Smooth muscle cell (in vitro differentiated cells): Measurements from ENCODE around the gene PBX1. TPM values are rescaled to one million over a fixed set of nuclear protein-coding genes. Genes with fewer than 3 reads are reported as not detected.

Source experiments
- DNase-seq: peaks from one replicate; lab custom pipeline; 2025; ENCODE audit not compliant: unreplicated experiment; lab: John Stamatoyannopoulos, UW
- H2AFZ ChIP-seq: fragments of 200-600 bp; sonication (generic); 2 replicates; pipeline ENCODE4 v1.6.0; 2016; ENCODE audit warnings: antibody characterized with exemption, low read depth, mild to moderate bottlenecking
- H3F3A ChIP-seq: fragments of 200-600 bp; sonication (generic); 2 replicates; pipeline ENCODE4 v1.6.0; 2017; ENCODE audit warnings: antibody characterized with exemption, low read depth
- H3K27ac ChIP-seq: fragments of 200-600 bp; sonication (generic); 2 replicates; pipeline ENCODE4 v1.5.1; 2016; ENCODE audit warnings: low read depth, mild to moderate bottlenecking
- H3K27me3 ChIP-seq: fragments of 200-600 bp; sonication (generic); 2 replicates; pipeline ENCODE4 v1.6.1; 2016; ENCODE audit warnings: low read depth, mild to moderate bottlenecking
- H3K36me3 ChIP-seq: fragments of 200-600 bp; sonication (generic); 2 replicates; pipeline ENCODE4 v1.5.1; 2016; ENCODE audit warnings: low read depth
- H3K4me1 ChIP-seq: fragments of 200-600 bp; sonication (generic); 2 replicates; pipeline ENCODE4 v1.5.1; 2016; ENCODE audit warnings: low read depth
- H3K4me2 ChIP-seq: fragments of 200-600 bp; sonication (generic); 2 replicates; pipeline ENCODE4 v1.6.0; 2016; ENCODE audit warnings: mild to moderate bottlenecking
- H3K4me3 ChIP-seq: fragments of 200-600 bp; sonication (generic); 2 replicates; pipeline ENCODE4 v1.5.1; 2016; ENCODE audit warnings: mild to moderate bottlenecking
- H3K79me2 ChIP-seq: fragments of 200-600 bp; sonication (generic); 2 replicates; pipeline ENCODE4 v1.6.0; 2016; ENCODE audit warnings: low read depth, mild to moderate bottlenecking
- H3K9ac ChIP-seq: fragments of 200-600 bp; sonication (generic); 2 replicates; pipeline ENCODE4 v1.6.0; 2016; ENCODE audit warnings: low read depth
- H3K9me3 ChIP-seq: fragments of 200-600 bp; sonication (generic); replicated peaks from 2 replicates; pipeline ENCODE4 v1.5.1; 2016; ENCODE audit warnings: low read depth
- H4K20me1 ChIP-seq: fragments of 200-600 bp; sonication (generic); 2 replicates; pipeline ENCODE4 v1.6.0; 2016; ENCODE audit warnings: low read depth
- WGBS: methylation state at CpG from one replicate; pipeline ENCODE4 v1.1.7; 2016; ENCODE audit warnings: low lambda C conversion rate; 5-methylcytosine and 5-hydroxymethylcytosine counted together
- polyA plus RNA-seq: library from polyadenylated mRNA; unstranded; fragments of >200 nt; fragmentation: Nextera tagmentation; extraction: Ambion mirVana; gene quantifications from 2 replicates; pipeline ENCODE4 v1.2.1, GENCODE V29; 2016
- total RNA-seq: library from RNA; depleted of rRNA; stranded (reverse); fragments of >200 nt; gene quantifications from 2 replicates; pipeline ENCODE4 v1.2.3, GENCODE V29; 2014
- TF ChIP-seq, protein P1 (sequence below): fragments of 200-600 bp; sonication (generic); IDR thresholded peaks from 2 replicates; pipeline ENCODE4 v1.5.1; 2017; ENCODE audit warnings: borderline replicate concordance, mild to moderate bottlenecking, antibody characterized with exemption; ENCODE audit not compliant: insufficient read depth, poor library complexity, severe bottlenecking

The PBX1 gene
- total and polyA plus RNA-seq, 2 experiments from 2014 or later = 8.1 to 70.8 TPM

DNA sequence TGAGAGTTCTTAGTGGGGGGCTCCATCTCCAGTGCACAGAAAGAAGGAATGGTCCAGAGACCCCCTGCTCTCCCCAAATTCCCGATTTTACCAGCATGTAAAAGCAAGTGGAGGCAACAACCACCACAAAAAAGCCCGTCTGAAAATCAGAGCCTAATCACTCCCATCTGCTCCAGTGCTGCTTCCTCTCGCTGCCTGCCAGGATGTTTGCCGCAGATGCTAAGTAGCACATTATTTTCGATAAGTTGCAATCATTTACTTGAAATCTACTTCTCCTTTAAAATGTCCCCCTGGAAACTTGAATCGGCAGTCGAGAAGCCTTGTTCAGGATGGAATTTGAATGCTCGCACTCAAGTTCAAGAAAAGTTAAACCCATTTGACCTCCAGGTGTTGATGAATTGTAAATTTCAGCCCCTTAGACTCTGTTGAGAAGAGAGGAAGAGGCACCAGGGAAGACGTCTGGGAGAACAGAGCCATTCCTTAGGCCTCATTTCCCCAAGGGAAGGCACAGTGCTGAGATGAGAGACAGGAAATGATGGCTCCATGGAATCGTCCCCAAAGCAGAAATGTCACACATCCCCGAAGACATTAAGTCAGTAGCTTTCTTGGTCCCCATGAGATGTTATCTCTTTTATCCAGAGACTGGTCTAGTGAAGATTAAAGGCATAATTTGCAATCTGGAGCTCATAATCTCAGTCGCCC is 221.3 kb downstream of the PBX1 start:
- TF ChIP-seq, protein P1, sequence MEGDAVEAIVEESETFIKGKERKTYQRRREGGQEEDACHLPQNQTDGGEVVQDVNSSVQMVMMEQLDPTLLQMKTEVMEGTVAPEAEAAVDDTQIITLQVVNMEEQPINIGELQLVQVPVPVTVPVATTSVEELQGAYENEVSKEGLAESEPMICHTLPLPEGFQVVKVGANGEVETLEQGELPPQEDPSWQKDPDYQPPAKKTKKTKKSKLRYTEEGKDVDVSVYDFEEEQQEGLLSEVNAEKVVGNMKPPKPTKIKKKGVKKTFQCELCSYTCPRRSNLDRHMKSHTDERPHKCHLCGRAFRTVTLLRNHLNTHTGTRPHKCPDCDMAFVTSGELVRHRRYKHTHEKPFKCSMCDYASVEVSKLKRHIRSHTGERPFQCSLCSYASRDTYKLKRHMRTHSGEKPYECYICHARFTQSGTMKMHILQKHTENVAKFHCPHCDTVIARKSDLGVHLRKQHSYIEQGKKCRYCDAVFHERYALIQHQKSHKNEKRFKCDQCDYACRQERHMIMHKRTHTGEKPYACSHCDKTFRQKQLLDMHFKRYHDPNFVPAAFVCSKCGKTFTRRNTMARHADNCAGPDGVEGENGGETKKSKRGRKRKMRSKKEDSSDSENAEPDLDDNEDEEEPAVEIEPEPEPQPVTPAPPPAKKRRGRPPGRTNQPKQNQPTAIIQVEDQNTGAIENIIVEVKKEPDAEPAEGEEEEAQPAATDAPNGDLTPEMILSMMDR = no peak
- Histone ChIP-seq H3K79me2 (peaks cover 48% of the 10 kb centered on the region), H3K4me1 (peaks cover 16% of the 10 kb centered on the region), H3K27ac (peak overlapping the region; percentile 78), H3F3A (peaks cover 20% of the 10 kb centered on the region), H3K9me3 (no peaks in the 10 kb centered on the region), H3K9ac (peak overlapping the region; percentile 21), H3K36me3 (no peaks in the 10 kb centered on the region), H4K20me1 (no peaks in the 10 kb centered on the region), H3K4me3 (no peak overlapping the region), H3K27me3 (no peaks in the 10 kb centered on the region), H3K4me2 (peak overlapping the region; percentile 55), H2AFZ (no peak overlapping the region)
- WGBS = 47% methylated on average over 12 of the region's 12 CpGs
- DNase-seq = no peak

DNA sequence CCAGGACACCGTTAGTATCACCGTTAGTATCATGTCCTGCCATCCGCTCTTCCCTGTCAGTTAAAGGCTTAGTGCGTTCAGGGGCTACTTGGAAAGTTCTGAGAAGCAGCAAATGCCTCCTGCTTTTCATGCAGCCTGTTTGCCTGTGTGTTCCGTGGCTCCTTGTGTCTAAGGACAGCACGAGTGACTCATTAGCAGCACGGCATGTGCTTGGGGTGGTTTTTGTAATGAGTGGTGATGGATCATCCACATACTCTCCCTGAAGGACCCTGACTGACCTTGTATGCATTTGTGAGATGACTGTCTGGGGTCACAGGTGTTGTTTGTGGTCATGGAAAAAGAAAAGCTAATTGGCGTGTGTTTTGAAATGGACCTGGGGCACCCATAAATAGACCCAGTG is 221.9 kb downstream of the PBX1 start:
- no peaks in the 10 kb centered on the region for H3K36me3 ChIP-seq
- no peak overlapping the region for H3K4me3 ChIP-seq
- peaks cover 16% of the 10 kb centered on the region for H3F3A ChIP-seq
- no peaks in the 10 kb centered on the region for H4K20me1 ChIP-seq
- peaks cover 14% of the 10 kb centered on the region for H3K4me1 ChIP-seq
- TF ChIP-seq, protein P1 = no peak
- peak overlapping the region; percentile 21 for H3K9ac ChIP-seq
- H3K79me2 ChIP-seq = peaks cover 42% of the 10 kb centered on the region
- 11% methylated on average over 8 of the region's 8 CpGs for WGBS
- no peaks in the 10 kb centered on the region for H3K27me3 ChIP-seq
- H3K27ac ChIP-seq = peak overlapping the region; percentile 78
- peak overlapping the region; percentile 55 for H3K4me2 ChIP-seq
- H3K9me3 ChIP-seq = no peaks in the 10 kb centered on the region
- no peak overlapping the region for H2AFZ ChIP-seq
- DNase-seq = no peak

DNA sequence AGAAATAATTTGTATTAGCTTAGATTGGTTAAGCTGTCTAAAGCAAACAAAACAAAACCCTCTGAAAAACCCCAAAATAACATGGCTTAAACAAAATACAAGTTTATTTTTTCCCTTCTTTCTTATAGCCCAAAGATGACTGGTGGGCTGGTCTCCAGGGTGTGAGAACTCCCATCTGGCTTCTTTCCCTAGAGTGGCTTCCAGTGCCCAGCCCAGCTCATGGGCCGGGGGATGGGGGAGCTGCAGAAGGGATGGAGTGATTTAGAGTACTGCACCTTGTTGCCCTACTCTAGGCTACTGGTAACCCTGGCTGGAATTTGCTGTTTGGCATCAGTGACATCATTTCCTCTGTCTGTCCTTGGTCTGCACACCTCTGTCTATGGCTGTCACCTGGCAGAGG is 223.0 kb downstream of the PBX1 start:
- TF ChIP-seq, protein P1 = no peak
- H4K20me1 ChIP-seq = no peaks in the 10 kb centered on the region
- H3K9me3 ChIP-seq = no peaks in the 10 kb centered on the region
- no peak overlapping the region for H3K4me2 ChIP-seq
- H3K27ac ChIP-seq = peak overlapping the region; percentile 78
- peaks cover 37% of the 10 kb centered on the region for H3K79me2 ChIP-seq
- no peak for DNase-seq
- no peak overlapping the region for H3K4me3 ChIP-seq
- WGBS = 96% methylated on average over 1 of the region's 1 CpG
- H3K36me3 ChIP-seq = no peaks in the 10 kb centered on the region
- H3K27me3 ChIP-seq = no peaks in the 10 kb centered on the region
- peaks cover 16% of the 10 kb centered on the region for H3F3A ChIP-seq
- H2AFZ ChIP-seq = no peak overlapping the region
- H3K9ac ChIP-seq = no peak overlapping the region
- peaks cover 12% of the 10 kb centered on the region for H3K4me1 ChIP-seq
